Measurements from ENCODE around the gene CAMK2A. TPM values are rescaled to one million over a fixed set of nuclear protein-coding genes. Genes with fewer than 3 reads are reported as not detected.

The CAMK2A gene
- total and polyA plus RNA-seq, 4 donors, result 0.31 to 2.7 (median 1.0) TPM

GRCh38 chr5:150239099-150239793 lies 50.3 kb downstream of the CAMK2A start:
- H3K4me1 ChIP-seq (ENCODE audit: control insufficient read depth in 5 of 5, insufficient read depth in 5 of 5, low read length in 5 of 5), result peaks cover 0 to 23% (median 0%) of the 10 kb centered on the region in 5 donors
- ATAC-seq (ENCODE audit: insufficient read depth, low FRiP score), result no peak
- no peaks in the 10 kb centered on the region for H3K27me3 ChIP-seq (ENCODE audit: control insufficient read depth in 3 of 3, insufficient read depth in 3 of 3, low read length in 2 of 3)
- H3K9me3 ChIP-seq (ENCODE audit: control insufficient read depth in 4 of 4, insufficient read depth in 3 of 4, low read length in 3 of 4), result no peaks in the 10 kb centered on the region
- no peak overlapping the region for H3K27ac ChIP-seq (ENCODE audit: low read depth in 1 of 2, low read length in 1 of 2)
- H3K36me3 ChIP-seq (ENCODE audit: control insufficient read depth in 4 of 4, insufficient read depth in 4 of 4, low read length in 4 of 4), result no peaks in the 10 kb centered on the region
- DNase-seq, result no peak
- no peak overlapping the region for H3K4me3 ChIP-seq
- H3K9ac ChIP-seq (ENCODE audit: insufficient read depth in 1 of 2, low read length in 2 of 2), result no peak overlapping the region
- TF ChIP-seq, protein P1, sequence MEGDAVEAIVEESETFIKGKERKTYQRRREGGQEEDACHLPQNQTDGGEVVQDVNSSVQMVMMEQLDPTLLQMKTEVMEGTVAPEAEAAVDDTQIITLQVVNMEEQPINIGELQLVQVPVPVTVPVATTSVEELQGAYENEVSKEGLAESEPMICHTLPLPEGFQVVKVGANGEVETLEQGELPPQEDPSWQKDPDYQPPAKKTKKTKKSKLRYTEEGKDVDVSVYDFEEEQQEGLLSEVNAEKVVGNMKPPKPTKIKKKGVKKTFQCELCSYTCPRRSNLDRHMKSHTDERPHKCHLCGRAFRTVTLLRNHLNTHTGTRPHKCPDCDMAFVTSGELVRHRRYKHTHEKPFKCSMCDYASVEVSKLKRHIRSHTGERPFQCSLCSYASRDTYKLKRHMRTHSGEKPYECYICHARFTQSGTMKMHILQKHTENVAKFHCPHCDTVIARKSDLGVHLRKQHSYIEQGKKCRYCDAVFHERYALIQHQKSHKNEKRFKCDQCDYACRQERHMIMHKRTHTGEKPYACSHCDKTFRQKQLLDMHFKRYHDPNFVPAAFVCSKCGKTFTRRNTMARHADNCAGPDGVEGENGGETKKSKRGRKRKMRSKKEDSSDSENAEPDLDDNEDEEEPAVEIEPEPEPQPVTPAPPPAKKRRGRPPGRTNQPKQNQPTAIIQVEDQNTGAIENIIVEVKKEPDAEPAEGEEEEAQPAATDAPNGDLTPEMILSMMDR (IDR thresholded peaks at IDR 0.05; ENCODE audit: control extremely low read depth, extremely low read depth), result no peak
- WGBS, 2 donors, result 94% methylated on average over 21 of the region's 21 CpGs

GRCh38 chr5:150238646-150239045 lies 50.9 kb downstream of the CAMK2A start:
- ATAC-seq (ENCODE audit: insufficient read depth, low FRiP score), result no peak
- TF ChIP-seq, protein P1 (IDR thresholded peaks at IDR 0.05; ENCODE audit: control extremely low read depth, extremely low read depth), result no peak
- 90 to 93% methylated on average over 10 of the region's 10 CpGs for WGBS, 2 donors
- Histone ChIP-seq H3K9ac (ENCODE audit: insufficient read depth in 1 of 2, low read length in 2 of 2) (no peak overlapping the region), H3K4me1 (ENCODE audit: control insufficient read depth in 5 of 5, insufficient read depth in 5 of 5, low read length in 5 of 5) (peaks cover 0 to 17% (median 0%) of the 10 kb centered on the region in 5 donors), H3K27ac (ENCODE audit: low read depth in 1 of 2, low read length in 1 of 2) (no peak overlapping the region), H3K27me3 (ENCODE audit: control insufficient read depth in 3 of 3, insufficient read depth in 3 of 3, low read length in 2 of 3) (no peaks in the 10 kb centered on the region), H3K36me3 (ENCODE audit: control insufficient read depth in 4 of 4, insufficient read depth in 4 of 4, low read length in 4 of 4) (no peaks in the 10 kb centered on the region), H3K9me3 (ENCODE audit: control insufficient read depth in 4 of 4, insufficient read depth in 3 of 4, low read length in 3 of 4) (no peaks in the 10 kb centered on the region), H3K4me3 (no peak overlapping the region)
- no peak for DNase-seq

DNA sequence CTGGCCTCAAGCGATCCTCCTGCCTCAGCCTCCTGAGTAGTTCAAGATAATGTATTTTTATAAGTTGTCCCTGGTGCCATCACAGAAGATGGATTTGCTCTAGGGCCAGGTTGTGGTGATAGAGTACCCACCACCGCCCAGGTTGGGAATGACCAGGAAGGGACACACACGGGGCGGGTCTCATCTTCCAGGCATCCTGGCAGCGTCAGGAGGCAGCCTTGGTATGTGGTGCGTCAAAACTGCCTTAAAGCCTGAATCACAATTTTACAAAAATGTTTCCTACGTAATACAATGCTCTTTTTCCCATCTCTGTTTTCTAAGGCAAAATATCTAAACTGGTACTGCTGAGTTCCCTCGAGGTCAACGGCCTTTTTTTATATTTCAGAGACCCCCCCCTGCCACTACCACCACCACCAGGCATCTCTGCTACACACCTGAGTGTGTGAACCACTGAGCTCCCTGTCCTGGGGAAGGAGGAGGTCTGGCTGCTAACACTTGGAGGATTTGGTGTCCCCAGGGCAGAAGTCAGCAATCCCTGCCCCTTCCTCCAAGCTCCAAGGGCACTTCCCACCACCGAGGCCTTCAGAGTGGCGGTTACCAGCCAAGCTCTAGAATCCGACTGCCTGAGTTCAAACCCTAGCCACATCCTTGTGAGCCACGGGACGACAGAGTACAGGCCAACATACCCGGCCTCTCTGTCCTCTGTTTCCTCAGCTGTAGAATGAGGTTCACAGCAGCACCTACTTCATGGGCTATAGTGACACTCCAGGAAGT lies 52.4 kb downstream of the CAMK2A start:
- no peak for DNase-seq
- Histone ChIP-seq H3K9me3 (ENCODE audit: control insufficient read depth in 4 of 4, insufficient read depth in 3 of 4, low read length in 3 of 4) (no peaks in the 10 kb centered on the region), H3K36me3 (ENCODE audit: control insufficient read depth in 4 of 4, insufficient read depth in 4 of 4, low read length in 4 of 4) (no peaks in the 10 kb centered on the region), H3K4me3 (no peak overlapping the region), H3K9ac (ENCODE audit: insufficient read depth in 1 of 2, low read length in 2 of 2) (no peak overlapping the region), H3K27me3 (ENCODE audit: control insufficient read depth in 3 of 3, insufficient read depth in 3 of 3, low read length in 2 of 3) (no peaks in the 10 kb centered on the region), H3K27ac (ENCODE audit: low read depth in 1 of 2, low read length in 1 of 2) (no peak overlapping the region), H3K4me1 (ENCODE audit: control insufficient read depth in 5 of 5, insufficient read depth in 5 of 5, low read length in 5 of 5) (peaks cover 0 to 14% (median 0%) of the 10 kb centered on the region in 5 donors)
- no peak for ATAC-seq (ENCODE audit: insufficient read depth, low FRiP score)
- WGBS, 2 donors, result 81 to 96% methylated on average over 15 of the region's 15 CpGs
- TF ChIP-seq, protein P1 (IDR thresholded peaks at IDR 0.05; ENCODE audit: control extremely low read depth, extremely low read depth), result no peak
